ENCODE measurements around the gene USP48.
A peak's percentile ranks its signal among the peaks of the same experiment; 100 is the strongest.
"Not testable (repeated sequence)": the region's sequence is repeated elsewhere in the genome, so short reads cannot be mapped to it uniquely, and the experiment has no call there.

Gene USP48

DNA sequence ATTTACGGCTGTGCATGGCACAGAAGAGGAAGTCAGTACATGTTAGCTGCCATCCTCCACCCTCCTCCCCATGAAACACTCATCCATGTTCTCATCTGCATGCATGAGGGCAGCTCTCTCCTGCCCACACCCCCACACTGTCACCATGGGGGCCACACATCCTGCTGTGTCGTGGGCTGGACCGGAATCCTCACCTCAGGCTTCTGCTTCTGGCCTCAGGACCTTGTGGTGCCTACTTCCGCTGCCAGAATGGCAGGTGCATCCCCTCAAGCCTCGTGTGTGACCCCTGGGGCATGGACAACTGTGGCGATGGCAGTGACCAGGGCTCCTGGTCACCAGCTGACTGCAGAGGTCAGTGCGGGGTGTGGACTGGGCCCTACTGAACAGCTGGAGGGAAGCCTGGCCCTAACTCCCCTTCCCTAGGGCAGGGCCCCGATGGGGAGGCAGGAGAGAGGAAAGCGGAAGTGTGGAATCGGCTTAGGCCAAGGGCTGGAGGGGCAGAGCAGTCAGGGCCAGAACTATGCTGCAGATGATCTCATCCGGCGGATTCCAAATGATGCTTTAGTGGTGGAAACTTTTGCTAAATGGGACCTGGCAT, 32.9 kb upstream of the USP48 start:
- DNase-seq (ENCODE audit: low read depth), result no peak

DNA sequence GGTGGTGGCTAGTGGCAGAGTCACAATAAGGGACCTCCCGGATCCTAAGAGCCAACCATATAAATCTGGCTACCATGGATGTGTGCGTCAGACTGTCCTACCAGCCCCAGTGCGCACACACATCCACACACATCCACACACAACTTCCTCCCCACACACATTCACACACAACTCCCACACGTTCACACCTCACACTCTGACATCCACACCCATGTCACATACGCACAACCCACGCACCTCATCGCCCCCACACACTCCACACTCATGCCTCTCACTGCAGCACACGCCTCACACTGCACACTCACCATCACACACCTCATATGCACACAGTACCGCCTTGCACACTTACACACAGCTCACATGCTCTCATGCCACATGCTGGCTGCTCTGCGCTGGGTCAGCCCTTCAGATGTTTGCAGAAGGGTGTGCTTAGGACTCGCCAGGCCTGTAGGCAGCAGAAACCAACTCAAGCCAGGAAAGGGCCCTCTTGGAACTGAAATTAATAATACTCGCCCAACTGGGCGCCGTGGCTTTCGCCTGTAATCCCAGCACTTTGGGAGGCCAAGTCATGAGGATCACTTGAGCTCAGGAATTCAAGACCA, 32.1 kb upstream of the USP48 start:
- no peak for DNase-seq (ENCODE audit: low read depth)

DNA sequence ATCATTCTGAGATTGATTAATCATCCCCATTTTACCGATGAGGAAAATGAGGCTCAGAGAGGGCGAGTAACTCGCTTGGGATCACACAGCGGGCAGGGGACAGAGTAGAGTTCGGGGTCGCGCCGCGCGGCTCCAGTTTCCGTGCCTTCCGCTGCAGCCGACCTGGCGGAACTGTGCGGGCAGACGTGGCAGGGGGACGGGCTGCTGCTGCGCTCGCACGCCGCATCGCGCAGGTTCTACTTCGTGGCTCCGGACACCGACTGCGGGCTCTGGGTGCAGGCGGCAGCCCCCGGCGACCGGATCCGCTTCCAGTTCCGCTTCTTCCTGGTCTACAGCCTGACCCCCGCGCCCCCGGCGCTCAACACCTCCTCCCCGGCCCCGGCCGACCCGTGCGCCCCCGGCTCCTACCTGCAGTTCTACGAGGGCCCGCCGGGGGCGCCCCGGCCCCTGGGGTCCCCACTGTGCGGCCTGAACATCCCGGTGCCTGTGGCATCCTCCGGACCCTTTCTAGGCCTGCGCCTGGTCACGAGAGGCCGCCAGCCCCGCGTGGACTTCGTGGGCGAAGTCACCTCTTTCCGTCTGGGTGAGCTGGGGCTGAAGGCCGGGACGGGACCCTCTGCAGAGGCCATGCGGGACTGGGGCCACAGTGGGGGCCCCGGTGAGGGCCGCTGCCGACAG, 31.4 kb upstream of the USP48 start:
- no peak for DNase-seq (ENCODE audit: low read depth)

DNA sequence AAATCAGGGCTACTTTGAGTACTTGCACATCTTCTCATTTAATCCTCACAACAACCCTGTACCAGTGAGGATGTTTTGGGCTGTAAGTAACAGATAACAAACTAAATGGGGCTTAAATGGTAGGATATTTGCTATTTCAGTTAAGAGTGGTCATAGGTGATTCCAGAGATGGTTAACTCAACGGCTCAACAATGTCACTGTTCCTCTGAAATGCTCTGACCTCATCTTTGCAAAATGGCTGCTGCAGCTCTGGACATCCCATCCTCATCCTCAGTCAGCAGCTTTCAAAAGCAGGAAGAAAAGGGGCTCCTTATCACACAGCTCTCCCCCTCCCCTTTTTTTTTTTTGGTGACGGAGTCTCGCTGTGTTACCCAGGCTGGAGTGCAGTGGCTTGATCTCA, 30.6 kb upstream of the USP48 start:
- no peak for DNase-seq (ENCODE audit: low read depth)

DNA sequence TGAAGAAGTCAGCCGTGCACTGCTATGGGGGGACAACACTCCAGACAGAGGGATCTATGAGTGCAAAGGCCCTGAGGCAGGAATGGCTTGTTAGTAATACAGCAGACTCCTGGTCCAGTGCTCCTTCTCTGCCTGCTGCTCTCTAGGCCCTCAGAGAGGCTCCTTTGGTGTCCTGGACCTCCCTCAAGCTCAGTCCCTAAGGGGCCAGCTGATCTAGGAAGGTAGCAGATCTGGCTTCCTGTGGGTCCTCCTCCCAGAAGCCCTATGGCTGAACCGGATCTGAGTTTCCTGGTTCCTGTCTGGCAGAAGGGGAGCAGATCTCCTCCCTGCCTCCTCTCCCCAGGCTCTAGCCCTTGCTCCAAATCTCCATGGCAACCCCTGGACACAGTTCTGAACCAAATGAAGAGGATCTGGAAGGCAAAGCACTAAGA, 28.9 kb upstream of the USP48 start, which contains the start of gene LDLRAD2:
LDLRAD2 (plus strand) TSS at position 391 of the 431 bp plus-strand sequence. CDS start 187 bp downstream, outside the sequence.
- DNase-seq (ENCODE audit: low read depth), result no peak

DNA sequence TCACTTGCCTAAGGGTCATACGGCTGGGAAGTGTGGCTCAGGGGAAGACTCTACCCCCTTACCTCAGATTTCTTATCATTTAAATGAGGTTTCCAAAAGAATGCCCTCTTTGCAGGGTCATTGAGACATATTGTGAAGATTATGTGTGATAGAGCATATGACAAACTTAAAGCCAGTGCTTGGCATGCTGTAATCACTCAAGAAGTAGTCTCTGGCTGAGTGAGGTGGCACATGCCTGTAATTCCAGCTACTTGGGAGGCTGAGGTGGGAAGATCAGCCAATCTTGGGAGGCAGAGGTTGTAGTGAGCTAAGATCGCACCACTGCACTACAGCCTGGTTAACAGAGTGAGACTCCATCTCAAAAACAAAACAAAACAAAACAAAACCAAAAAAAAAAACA, 21.6 kb upstream of the USP48 start:
- DNase-seq (ENCODE audit: low read depth), result no peak

DNA sequence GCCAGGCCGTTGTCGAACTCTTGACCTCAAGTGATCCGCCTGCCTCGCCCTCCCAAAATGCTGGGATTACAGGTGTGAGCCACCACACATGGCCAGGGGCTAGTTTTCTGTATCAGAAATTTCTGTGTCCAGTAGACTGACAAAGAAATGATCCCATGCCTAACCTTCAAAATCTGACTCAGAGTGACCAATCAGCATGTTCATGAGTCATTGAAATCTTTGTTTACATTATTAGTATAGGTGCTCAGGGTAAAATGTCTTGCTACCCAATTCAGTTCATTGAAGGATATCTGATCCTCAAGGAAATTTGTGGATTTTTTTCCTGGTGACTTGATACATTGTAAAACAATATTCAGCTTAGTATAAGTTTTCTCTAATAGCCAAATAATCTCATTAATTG, 18.2 kb upstream of the USP48 start:
- DNase-seq (ENCODE audit: low read depth), result peak; percentile 85

DNA sequence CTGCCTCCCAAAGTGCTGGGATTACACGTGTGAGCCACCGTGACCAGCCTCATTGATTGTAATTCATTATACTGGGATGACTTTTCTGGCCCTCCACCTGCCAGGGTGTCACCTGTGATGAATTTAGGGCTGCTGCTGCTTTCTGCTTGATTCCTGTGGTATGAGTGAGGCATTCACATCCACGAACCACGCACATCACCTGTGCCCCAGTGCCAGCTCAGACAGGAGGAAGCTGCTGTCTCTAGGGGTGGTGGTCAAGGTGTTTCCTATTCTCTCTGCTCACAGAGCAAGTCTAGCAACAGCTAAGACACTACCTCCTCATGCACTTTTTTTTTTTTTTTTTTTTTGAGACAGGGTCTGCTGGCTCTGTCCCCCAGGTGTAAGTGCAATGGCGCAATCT, 16.8 kb upstream of the USP48 start:
- DNase-seq (ENCODE audit: low read depth), result no peak

DNA sequence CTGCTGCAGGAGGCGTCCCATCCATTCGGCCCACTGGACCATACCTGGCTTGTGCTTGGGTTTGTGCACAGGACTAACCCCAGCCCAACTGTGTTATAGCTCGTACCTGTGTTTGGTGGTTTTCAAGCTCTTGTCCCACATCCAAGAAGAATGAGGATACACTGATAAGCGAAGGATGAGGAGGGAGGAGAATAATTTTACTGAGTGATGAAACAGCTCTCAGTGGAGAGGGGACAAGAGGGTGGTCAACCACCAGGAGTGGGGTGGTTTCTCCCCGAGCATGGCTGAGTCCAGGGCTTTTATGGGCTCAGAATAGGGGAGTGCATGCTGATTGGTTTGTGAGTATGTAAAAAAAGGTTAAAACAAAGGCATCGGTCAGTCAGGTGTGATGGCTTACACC, 12.1 kb upstream of the USP48 start:
- no peak for DNase-seq (ENCODE audit: low read depth)

DNA sequence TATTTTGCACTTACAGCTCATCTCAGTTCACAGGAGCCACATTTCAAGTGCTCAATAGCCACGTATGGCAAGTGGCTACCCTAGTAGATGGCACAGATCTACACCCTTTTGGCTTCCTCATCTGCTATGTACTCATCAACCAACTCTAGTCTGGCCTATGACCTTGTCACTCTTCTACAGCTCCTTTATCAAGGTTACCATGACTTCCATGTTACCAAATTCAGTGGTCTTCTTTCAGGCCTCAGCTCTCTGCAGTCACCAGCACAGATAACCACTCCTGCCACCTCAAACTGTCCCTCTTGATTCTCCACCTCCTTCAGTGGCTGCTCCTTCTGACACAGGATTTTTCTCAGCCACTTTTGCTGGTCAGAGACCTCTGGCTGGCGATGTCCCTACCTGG, 11.7 kb upstream of the USP48 start:
- DNase-seq (ENCODE audit: low read depth), result no peak

DNA sequence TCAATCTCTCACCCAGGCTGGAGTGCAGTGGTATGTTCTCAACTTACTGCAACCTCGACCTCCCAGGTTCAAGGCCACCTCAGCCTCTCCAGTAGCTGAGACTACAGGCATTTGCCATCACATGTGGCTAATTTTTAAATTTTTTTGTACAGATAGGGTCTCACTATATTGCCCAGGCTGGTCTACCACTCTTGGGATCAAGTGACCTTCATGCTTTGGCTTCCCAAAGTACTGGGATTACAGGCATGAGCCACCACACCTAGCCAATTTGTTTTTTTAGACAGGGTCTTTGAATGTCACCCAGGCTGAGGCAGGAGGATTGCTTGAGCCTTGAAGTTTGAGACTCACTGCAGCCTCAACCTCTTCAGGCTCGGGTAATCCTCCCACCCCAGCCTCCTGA, 10.2 kb upstream of the USP48 start:
- DNase-seq (ENCODE audit: low read depth), result no peak

DNA sequence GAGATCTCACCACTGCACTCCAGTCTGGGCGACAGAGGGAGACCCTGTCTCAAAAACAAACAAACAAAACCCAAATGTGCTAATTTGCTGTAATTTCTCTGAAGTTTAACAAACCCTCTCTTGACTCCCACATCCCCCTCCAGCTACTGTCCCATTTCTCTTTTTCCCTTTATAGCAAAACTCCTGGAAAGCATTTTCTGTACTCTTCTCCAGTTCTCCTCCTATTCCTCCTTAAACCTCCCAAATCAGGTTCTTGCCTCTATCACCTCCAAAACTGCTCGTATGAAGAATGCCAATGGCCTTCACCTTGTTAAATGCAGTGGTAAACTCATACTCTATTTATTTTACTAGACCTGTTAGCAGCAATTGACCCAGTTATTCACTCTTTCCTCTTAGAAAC, 3.7 kb upstream of the USP48 start:
- DNase-seq (ENCODE audit: low read depth), result no peak

DNA sequence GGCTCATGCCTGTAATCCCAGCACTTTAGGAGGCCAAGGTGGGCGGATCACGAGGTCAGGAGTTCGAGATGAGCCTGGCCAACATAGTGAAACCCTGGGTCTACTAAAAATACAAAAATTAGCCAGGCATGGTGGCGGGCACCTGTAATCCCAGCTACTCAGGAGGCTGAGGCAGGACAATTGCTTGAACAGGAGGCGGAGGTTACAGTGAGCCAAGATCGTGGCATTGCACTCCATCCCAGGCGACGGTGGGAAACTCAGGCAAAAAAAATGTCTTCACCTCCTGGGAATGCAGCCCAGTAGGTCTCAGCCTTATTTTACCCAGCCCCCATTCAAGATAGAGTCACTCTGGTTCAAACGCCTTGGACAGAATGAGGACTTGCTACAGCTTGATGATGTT, 2.8 kb upstream of the USP48 start:
- DNase-seq (ENCODE audit: low read depth), result not testable (repeated sequence)

DNA sequence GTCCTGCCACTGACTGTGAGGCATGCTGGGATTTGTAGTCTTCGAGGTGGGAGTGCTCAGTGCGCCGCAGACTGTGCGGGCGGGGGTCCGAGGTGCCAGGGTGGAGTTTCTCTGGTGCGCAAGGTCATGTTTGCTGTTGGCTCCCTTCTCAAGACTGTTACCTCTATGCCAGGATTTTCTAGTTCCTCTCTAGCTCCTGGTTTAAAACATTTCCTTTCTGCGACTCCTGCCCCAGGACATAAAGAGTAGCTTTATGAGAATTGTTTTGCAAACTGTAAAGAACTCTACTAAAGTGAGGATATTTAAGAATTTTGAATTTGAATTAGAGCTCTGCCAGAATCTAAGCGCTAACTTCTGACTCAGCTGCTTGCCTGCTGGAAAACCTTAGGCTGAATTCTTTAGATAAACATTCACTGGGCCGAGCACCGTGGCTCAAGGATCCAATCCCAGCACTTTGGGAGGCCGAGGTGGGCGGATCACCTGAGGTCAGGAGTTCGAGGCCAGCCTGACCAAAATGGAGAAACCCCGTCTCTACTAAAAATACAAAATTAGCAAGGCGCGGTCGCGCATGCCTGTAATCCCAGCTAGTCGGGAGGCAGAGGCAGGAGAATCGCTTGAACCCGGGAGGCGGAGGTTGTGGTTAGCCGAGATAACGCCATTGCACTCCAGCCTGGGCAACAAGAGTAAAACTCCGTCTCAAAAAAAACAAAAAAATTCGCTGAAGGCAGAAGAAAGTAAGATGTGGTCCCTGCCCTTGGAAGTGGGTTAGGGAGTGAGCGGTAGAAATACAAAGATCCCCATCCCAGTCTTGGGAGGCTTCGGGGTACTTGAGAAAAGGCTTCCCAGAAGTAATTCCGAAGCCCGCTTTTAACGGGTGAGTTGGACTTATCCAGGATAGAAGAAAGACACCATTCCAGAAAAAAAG, 992 bp upstream of the USP48 start:
- DNase-seq (ENCODE audit: low read depth), result peak; percentile 73

DNA sequence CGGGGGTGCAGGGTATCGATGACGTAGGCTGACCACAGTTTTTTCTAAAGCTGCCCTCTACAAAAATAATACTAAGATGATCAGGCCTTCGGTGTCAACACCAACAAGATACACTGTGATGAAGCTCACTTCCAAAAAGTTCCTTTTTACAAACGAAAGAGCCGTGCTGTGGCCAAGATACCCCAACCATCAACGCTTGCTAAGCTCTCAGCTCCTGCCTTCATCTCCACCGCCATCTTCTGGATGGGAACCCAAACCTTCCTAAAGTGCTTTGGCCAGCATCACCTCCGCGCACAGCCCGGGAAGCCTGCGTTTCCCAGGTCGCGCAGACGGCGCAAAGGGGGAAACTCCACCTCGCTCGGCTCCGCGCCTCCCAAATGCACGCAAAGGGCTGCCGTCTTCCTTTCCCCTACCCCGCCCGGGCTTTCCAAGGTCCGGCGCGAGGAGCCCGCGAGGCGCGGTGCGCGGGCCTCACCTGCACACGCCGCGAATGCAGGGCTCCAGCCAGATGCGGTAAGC, 541 bp downstream of the USP48 start:
- DNase-seq (ENCODE audit: low read depth), result peak; percentile 60

DNA sequence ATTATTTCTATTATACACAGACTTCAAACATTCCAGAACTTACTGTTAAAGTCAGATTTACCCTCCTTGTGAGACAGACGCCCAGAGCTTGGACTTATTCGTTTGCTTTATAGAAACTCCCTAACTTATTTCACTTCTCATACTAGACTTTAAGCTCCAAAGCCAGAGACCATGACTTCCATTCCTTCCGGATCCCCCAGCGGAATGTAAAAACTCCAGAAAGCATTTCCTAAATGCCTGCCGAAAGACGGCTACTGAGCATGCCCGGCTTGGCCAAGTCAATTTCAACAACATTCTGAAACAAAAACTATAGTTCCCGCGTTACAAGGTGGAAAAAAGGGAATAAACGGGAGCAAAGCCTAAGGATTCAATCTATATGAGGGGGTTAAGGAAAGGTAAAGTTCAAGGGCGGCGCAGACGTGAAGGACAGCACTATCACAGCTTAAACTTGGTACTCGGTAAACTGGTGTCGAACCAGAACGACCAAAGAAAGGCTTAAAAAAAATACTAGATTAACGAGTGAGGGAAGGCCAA, 1.1 kb downstream of the USP48 start:
- peak; percentile 51 for DNase-seq (ENCODE audit: low read depth)

DNA sequence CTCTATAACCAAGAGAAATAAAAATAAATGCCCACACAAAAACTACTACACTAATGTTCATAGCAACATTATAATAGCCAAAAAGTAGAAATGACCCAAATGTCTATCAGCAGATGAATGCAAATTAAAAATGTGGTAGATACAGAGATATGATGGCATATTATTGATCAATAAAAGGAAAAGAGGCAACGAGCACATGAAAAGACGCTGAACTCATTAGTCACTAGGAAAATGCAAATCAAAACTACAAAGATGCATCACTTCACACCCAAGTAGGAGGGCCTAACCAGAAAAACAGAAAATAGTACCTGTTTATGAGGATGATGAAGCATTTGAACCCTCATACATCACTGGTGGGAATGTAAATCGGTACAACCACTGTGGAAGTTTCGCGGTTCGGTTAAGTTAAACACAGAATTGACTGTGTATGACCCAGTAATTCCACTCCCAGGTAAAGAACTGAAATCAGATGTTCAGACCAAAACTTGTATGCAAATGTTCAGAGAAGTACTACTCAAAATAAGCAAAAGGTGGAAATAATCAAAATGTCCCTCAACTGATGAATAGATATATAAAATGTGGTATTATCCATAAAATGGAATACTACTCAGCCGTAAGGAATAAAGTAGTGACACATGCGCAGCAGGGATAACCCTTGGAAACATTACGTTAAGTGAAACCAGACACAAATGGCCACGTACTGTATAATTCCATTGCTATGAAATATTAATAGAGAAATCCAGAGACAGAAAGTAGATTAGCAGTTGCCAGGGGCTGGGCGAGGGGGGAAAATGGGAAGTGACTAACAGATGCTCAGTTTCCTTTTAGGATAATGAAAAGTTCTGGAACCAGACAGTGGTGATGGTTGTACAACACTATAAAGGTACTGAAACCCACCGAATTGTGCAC, 3.1 kb downstream of the USP48 start:
- no peak for DNase-seq (ENCODE audit: low read depth)

DNA sequence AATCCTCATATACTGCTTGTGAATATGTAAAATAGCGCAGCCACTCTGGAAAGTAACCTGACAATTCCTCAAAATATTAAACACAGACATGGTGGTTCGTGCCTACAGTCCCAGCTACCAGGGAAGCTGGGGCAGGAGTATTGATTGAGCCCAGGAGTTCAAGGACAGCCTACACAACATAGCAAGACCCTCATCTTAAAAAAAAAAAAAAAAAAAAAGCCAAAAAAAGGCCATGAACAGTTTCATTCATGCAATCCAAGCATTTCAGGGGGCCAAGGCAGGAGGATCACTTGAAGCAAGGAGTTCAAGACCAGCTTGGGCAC, 4.6 kb downstream of the USP48 start:
- DNase-seq (ENCODE audit: low read depth), result no peak

DNA sequence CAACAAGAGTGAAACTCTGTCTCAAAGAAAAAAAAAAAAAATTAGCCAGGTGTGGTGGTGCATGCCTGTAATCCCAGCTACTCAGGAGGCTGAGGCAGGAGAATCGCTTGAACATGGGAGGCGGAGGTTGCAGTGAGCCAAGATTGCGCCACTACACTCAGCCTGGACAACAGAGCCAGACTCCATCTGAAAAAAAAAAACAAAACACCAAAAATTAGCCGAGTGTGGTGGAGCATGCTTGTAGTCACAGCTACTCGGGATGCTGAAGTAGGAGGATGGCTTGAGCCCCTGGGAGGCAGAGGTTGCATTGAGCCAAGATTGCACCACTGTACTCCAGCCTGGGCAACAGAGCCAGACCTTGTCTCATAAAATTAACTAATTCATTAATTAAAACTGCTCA, 6.0 kb downstream of the USP48 start:
- not testable (repeated sequence) for DNase-seq (ENCODE audit: low read depth)

DNA sequence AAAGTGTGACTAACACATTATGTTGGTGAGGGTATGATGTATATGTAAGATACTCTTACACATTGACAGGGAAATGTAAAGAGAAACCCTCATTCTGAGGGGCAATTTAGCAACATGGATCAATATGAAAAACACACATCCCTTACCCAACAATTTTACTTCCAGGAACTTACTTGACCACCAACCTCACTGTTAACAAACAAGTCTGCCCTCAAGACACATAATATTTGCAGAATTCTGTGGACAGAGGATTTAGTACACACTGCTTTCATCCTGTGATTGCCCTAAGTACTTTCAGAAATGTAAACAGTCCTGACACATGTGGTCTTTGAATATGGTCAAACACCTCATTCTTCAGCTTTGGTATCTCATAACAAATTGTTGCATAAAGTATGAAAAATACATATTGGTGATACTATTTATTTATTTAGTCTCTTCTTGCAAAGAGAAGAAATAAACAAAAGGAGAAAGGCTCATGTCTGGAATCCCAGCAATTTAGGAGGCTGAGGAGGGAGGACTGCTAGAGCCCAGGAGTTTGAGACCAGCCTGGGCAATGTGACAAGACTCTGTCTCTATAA, 6.9 kb downstream of the USP48 start:
- peak; percentile 44 for DNase-seq (ENCODE audit: low read depth)

DNA sequence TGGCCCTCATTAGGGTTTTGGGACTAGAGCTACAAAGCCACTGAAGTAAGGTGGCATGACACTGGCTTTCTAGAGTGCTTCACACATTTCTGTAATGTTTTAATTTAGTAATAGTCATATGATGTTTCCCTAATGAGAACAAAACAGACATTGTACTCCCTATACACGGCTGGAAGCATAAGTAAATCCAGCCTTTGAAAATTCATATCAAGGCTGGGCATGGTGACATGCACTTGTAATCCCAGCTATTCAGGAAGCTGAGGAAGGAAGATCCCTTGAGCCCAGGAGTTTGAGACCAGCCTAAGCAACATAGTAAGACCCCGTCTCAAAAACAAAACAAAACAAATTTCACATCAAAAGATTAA, 7.4 kb downstream of the USP48 start:
- no peak for DNase-seq (ENCODE audit: low read depth)

All from ELR (cell line).